Activated CD8-positive, alpha-beta memory T cell treated with anti-CD3 and anti-CD28 coated beads, Interleukin-2, amount 50 U/mL, for 4 hours (primary cell): ENCODE data around the gene GTF2IRD1.
"Not testable (repeated sequence)": the region's sequence is repeated elsewhere in the genome, so short reads cannot be mapped to it uniquely, and the experiment has no call there.

Experiments
- DNase-seq: peaks from one replicate; pipeline ENCODE4 v3.0.0-alpha.2; 2020

GTF2IRD1 gene

DNA sequence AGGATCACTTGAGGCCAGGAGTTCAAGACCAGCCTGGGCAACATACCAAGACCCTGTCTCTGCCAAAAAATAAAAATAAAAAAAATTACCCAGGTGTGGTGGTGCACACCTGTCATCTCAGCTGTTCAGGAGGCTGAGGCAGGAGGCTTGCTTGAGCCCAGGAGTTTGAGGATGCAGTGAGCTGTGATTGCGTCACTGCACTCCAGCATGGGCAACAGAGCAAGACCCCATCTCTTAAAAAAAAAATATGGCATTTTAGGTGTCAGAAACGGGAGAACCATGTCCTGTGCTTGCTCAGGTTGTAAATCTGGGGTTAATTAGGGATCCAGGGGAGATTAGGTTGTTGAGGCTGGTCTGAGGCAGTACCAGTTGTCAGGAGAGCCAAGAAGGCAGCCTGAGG lies 64.9 kb downstream of the GTF2IRD1 start:
- no peak for DNase-seq

- no peak for DNase-seq
Observed at GRCh38 chr7:74519395-74519794, 65.7 kb downstream of the GTF2IRD1 start.

- DNase-seq: no peak
Observed at GRCh38 chr7:74521855-74522254, 68.1 kb downstream of the GTF2IRD1 start.

GRCh38 chr7:74522281-74522905 lies 68.7 kb downstream of the GTF2IRD1 start:
- DNase-seq: no peak

DNA sequence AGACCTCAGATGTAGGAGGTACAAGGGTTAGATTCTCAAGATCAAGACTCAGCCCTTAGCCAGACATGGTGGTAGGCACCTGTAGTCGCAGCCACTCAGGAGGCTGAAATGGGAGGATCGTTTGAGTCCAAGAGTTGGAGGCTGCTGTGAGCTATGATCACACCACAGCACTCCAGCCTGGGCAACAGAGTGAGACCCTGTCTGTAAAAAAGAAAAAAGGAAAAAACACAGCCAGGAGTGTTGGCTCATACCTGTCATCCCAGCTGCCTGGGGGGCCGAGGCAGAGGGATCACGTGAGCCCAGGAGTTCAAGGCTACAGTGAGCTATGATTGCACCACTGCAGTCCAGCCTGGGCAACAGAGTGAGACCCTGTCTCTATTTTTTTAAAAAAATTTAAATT lies 69.3 kb downstream of the GTF2IRD1 start:
- no peak for DNase-seq

- no peak for DNase-seq
Observed at GRCh38 chr7:74525140-74525539, 71.4 kb downstream of the GTF2IRD1 start.

DNA sequence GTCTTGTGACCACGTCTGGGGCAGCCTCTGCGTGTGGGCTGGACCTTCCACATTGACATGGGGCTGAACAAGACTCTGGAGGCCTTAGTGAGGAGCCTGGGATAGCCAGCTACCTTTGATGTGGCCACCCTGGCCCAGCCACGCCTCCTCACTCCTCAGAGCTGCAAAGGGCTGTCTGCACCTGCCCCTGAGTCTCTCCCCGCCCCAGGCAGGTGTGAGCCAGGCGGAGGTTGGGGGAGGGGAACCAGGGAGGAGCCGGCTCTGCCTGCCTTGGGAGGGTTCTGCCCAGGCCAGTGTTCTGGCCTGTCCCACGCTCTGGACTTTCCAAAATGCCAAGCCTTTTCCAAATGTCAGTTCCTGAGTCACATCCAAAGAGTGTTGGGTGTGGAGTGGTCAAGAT lies 72.2 kb downstream of the GTF2IRD1 start:
- no peak for DNase-seq

DNA sequence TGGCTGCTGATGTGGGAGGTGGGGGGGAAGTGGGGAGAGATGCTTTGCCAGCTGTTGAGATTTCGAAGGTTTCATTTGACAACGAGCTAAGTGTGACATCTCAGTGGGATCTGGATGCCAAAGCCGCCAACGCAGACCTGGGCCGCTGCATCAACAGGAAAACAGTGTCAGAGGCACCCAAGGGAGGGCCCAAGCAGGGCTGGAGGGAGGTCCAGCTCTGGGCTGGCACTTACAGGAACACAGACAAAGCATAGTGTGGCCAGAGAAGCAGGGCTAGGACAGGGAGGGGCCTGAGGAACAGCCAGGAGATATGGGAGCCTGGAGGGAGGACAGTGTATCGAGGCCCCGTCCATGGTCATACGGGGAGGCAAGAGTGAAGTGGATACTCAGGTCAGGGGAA lies 73.1 kb downstream of the GTF2IRD1 start:
- DNase-seq: no peak

- no peak for DNase-seq
Observed at GRCh38 chr7:74527842-74528241, 74.1 kb downstream of the GTF2IRD1 start.

- DNase-seq: not testable (repeated sequence)
Observed at GRCh38 chr7:74528773-74529172, 75.1 kb downstream of the GTF2IRD1 start.

GRCh38 chr7:74535951-74536356 lies 82.2 kb downstream of the GTF2IRD1 start:
- DNase-seq: no peak

DNA sequence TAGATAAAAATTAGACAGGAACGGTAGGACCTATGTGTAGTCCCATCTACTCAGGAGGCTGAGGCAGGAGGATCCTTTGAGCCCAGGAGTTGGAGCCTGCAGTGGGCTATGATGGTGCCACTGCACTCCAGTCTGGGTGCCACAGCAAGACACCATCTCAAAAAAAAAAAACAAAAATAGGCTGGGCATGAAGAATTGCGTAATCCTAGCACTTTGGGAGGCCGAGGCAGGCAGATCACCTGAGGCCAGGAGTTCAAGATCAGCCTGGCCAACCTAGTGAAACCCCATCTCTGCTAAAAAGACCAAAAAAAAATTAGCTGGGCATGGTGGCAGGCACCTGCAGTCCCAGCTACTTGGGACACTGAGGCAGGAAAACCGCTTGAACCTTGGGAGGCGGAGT lies 88.2 kb downstream of the GTF2IRD1 start:
- DNase-seq: not testable (repeated sequence)

GRCh38 chr7:74542558-74543117 lies 88.9 kb downstream of the GTF2IRD1 start:
- no peak for DNase-seq

GRCh38 chr7:74544706-74545469 lies 91.2 kb downstream of the GTF2IRD1 start:
- peak; percentile 35 for DNase-seq

GRCh38 chr7:74545921-74546320 lies 92.2 kb downstream of the GTF2IRD1 start:
- no peak for DNase-seq

DNA sequence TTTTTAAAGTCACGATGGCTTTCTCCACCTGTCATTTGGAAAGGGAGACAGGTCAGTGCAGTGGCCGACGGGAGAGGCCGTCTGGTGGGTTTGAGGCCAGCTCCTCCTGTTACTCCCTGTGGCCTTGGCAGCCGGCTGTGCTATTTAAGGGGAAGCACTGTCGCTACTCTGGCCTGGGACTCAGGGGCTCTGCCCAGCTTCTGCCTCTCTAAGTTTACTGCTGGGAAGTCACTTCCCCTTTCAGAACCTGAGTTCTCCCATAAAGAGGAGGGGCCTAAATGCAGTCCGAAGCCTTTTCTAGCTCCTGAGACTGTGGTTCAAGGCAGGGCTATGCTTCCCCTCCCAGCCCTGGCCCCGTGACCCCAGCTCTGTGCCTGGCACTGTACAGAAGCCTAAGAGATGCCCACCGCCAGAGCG lies 99.9 kb downstream of the GTF2IRD1 start:
- not testable (repeated sequence) for DNase-seq

- DNase-seq: no peak
Observed at GRCh38 chr7:74554178-74554577, 100.5 kb downstream of the GTF2IRD1 start.

GRCh38 chr7:74560086-74560719 lies 106.5 kb downstream of the GTF2IRD1 start:
- no peak for DNase-seq

- DNase-seq: no peak
Observed at GRCh38 chr7:74561898-74562613, 108.3 kb downstream of the GTF2IRD1 start.

DNA sequence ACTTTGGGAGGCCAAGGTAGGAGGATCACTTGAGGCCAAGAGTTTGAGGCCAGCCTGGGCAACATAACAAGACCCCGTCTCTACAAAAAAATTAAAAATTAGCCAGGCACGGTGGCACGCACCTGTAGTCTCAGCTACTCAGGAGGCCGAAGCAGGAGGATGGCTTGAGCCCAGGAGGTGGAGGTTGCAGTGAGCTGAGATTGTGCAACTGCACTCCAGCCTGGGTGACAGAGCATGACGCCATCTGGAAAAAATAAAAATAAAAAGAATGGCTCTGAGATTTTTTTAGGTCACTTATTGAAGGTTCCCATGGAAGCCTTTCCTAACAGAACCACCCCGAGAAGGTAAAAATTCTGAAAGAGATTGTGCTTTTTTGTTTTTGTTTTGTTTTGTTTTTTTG lies 109.9 kb downstream of the GTF2IRD1 start:
- DNase-seq: not testable (repeated sequence)

DNA sequence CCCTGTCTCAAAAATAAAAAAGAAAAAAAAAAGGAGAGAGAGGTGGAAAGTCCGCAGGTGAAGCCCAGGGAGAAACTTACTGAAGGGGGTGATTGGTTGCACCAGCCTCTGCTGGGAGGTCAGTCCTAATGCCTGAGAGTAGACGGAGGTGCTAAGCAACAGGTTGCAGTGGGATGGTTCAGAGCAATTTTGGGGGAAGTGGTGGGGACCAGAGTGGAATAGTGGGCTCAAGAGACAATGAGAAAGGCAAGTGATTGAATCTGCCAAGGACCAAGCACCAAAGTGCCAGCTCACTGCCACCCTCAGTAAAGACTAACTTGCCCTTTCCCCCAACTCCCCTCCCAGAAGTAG lies 113.6 kb downstream of the GTF2IRD1 start:
- DNase-seq: no peak

- DNase-seq: no peak
Observed at GRCh38 chr7:74568658-74569057, 115.0 kb downstream of the GTF2IRD1 start.

DNA sequence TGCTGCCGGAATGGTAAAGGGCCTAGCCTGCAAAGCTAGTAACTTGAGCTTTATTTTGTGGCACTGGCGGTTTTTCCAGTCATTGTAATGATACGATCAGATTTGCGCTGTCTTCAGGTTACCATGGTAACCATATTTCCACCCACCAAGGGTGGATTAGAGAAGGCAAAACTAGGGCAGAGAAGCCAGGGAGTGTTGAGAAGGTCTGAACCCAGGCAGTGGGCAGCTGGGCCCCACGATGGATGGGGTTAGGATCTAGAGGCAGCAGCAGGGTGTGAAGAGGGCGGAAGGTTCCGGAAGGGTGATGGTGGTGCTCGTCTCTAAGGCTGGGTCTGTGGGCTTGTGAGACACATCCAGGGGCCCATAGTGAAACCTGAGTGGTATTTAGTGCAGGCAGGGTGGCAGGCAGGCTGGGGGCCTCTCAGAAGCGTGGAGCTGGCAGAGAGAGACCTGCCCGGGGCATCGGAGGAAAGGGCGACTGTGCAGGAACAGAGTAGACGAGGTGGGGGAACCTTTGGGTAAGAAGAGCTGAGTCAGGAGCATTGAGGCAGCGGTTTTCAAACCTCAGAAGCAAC lies 115.9 kb downstream of the GTF2IRD1 start:
- no peak for DNase-seq
